ENCODE measurements around the gene ACADSB. TPM values are rescaled to one million over a fixed set of nuclear protein-coding genes. Genes with fewer than 3 reads are reported as not detected.

Gene ACADSB
- polyA plus RNA-seq, 1 experiment = 16.1 TPM

DNA sequence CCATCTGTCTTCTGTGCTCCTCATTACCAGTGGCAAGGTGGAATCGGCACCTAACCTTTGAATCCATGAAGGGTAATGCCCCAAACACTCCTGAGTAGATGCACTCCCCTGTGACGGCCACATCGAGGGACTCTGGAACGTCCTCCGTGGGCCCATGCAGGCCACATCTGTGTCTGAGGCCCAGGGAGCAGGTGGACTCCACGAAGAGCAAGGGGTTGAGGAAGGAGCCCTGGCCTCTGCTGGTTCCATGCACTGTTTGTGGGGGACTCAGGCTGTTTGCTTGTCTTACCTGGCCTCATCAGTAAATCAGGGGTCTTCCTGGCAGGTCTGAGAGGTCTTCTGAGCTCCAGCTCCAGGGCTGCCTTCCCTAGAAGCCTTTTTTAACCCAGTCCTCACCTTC, 64.4 kb downstream of the ACADSB start:
- ChIA-PET CTCF (no interaction called here), POLR2A (no interaction called here)
- Histone ChIP-seq H3K27ac (ENCODE audit: low read depth, low read length) (no peak overlapping the region), H3K9me3 (ENCODE audit: control insufficient read depth, insufficient read depth, low read length) (no peaks in the 10 kb centered on the region), H3K4me3 (ENCODE audit: low read depth, low read length) (no peak overlapping the region), H3K27me3 (ENCODE audit: control insufficient read depth, insufficient read depth, low read length) (no peaks in the 10 kb centered on the region)
- DNase-seq (ENCODE audit: low read depth, low spot score) = no peak
- TF ChIP-seq, protein P1, sequence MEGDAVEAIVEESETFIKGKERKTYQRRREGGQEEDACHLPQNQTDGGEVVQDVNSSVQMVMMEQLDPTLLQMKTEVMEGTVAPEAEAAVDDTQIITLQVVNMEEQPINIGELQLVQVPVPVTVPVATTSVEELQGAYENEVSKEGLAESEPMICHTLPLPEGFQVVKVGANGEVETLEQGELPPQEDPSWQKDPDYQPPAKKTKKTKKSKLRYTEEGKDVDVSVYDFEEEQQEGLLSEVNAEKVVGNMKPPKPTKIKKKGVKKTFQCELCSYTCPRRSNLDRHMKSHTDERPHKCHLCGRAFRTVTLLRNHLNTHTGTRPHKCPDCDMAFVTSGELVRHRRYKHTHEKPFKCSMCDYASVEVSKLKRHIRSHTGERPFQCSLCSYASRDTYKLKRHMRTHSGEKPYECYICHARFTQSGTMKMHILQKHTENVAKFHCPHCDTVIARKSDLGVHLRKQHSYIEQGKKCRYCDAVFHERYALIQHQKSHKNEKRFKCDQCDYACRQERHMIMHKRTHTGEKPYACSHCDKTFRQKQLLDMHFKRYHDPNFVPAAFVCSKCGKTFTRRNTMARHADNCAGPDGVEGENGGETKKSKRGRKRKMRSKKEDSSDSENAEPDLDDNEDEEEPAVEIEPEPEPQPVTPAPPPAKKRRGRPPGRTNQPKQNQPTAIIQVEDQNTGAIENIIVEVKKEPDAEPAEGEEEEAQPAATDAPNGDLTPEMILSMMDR (IDR thresholded peaks at IDR 0.05; ENCODE audit: low read depth, low read length) = no peak

DNA sequence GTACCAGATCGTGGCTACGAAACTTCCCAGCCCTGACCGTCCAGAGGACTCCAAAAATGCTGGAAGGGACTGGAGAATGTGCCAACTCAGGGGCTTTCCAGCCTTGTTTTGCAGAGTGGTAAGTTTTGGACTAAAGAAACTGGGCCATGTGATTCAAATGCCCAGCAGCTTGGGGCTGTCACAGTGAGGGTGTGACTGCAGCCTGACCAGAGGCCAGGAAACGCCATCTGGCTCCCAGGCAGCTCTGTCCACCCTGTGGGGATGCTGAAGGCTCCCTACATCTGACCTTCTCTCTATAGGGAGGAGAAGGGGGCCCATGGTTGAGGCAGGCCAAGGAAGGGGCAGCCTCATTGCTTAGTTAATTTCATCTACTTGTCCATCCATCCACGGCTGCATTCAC, 65.4 kb downstream of the ACADSB start:
- H3K27me3 ChIP-seq (ENCODE audit: control insufficient read depth, insufficient read depth, low read length) = no peaks in the 10 kb centered on the region
- ChIA-PET CTCF (no interaction called here), POLR2A (no interaction called here)
- H3K4me3 ChIP-seq (ENCODE audit: low read depth, low read length) = no peak overlapping the region
- TF ChIP-seq, protein P1 (IDR thresholded peaks at IDR 0.05; ENCODE audit: low read depth, low read length) = no peak
- H3K9me3 ChIP-seq (ENCODE audit: control insufficient read depth, insufficient read depth, low read length) = no peaks in the 10 kb centered on the region
- no peak overlapping the region for H3K27ac ChIP-seq (ENCODE audit: low read depth, low read length)
- DNase-seq (ENCODE audit: low read depth, low spot score) = no peak

DNA sequence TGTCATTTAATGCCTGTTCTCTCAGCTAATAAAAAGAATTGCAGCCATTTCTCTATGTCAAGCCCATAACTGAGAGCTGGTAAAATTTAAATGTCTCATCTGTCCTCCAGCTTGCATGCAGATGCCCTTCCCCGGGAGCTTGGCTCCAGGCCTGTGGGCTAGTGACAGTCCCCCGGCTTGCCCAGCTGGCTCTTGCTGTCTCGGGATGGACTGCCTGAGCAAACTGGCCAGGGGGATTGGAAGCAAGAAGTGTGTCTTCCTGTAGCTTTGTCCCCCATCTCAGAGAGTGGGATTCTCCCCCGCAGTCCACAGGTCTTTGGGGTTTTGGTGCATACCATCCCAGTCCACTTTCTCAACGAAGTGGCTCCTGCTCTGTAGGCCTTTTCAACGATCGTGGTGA, 73.1 kb downstream of the ACADSB start:
- H3K27ac ChIP-seq (ENCODE audit: low read depth, low read length) = no peak overlapping the region
- H3K9me3 ChIP-seq (ENCODE audit: control insufficient read depth, insufficient read depth, low read length) = peaks cover 7% of the 10 kb centered on the region
- no peak overlapping the region for H3K4me3 ChIP-seq (ENCODE audit: low read depth, low read length)
- no peaks in the 10 kb centered on the region for H3K27me3 ChIP-seq (ENCODE audit: control insufficient read depth, insufficient read depth, low read length)
- ChIA-PET CTCF (interaction anchor here (1.1 kb wide), 1 partner anchor 39 kb away, joined by 3 read pairs; no protein-coding TSS in a partner anchor), POLR2A (no interaction called here)
- TF ChIP-seq, protein P1 (IDR thresholded peaks at IDR 0.05; ENCODE audit: low read depth, low read length) = no peak
- no peak for DNase-seq (ENCODE audit: low read depth, low spot score)

DNA sequence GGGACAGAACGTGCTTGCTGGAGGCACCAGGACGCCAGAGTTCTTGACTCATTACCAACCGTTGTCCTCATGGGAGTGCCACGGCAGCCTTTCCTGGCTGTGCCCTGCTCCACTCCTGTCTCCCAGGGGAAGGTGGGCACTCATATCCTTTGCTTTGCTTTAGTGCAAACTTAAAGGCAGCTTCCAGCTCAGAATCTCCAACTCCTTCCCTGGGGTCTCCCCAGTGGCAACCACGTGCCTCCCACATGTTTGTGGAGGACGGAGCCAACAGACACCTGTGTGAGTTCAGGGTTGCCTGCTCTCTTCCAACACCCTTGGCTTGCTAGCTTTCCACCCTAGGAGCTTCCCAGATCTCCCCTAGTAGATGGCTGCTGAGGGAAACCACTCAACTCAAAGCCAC, 75.0 kb downstream of the ACADSB start:
- ChIA-PET CTCF (no interaction called here), POLR2A (no interaction called here)
- H3K27ac ChIP-seq (ENCODE audit: low read depth, low read length) = no peak overlapping the region
- TF ChIP-seq, protein P1 (IDR thresholded peaks at IDR 0.05; ENCODE audit: low read depth, low read length) = no peak
- DNase-seq (ENCODE audit: low read depth, low spot score) = no peak
- H3K4me3 ChIP-seq (ENCODE audit: low read depth, low read length) = no peak overlapping the region
- H3K27me3 ChIP-seq (ENCODE audit: control insufficient read depth, insufficient read depth, low read length) = no peaks in the 10 kb centered on the region
- peaks cover 7% of the 10 kb centered on the region for H3K9me3 ChIP-seq (ENCODE audit: control insufficient read depth, insufficient read depth, low read length)

GRCh38 chr10:123086281-123086680, 77.5 kb downstream of the ACADSB start:
- Histone ChIP-seq H3K4me3 (ENCODE audit: low read depth, low read length) (no peak overlapping the region), H3K9me3 (ENCODE audit: control insufficient read depth, insufficient read depth, low read length) (peaks cover 7% of the 10 kb centered on the region), H3K27ac (ENCODE audit: low read depth, low read length) (no peak overlapping the region), H3K27me3 (ENCODE audit: control insufficient read depth, insufficient read depth, low read length) (no peaks in the 10 kb centered on the region)
- POLR2A ChIA-PET = no interaction called here
- DNase-seq (ENCODE audit: low read depth, low spot score) = no peak
- CTCF ChIA-PET = no interaction called here
- TF ChIP-seq, protein P1 (IDR thresholded peaks at IDR 0.05; ENCODE audit: low read depth, low read length) = no peak
